Occipital lobe (tissue), 2 donors: ENCODE results near the gene HIGD2B. TPM values are rescaled to one million over a fixed set of nuclear protein-coding genes. Genes with fewer than 3 reads are reported as not detected.
"Not testable (repeated sequence)": the region's sequence is repeated elsewhere in the genome, so short reads cannot be mapped to it uniquely, and the experiment has no call there.

Experiments
- DNase-seq: peaks from one replicate; lab custom pipeline; 2025; lab: John Stamatoyannopoulos, UW
- total RNA-seq: library from RNA; depleted of rRNA; stranded (reverse); fragments of >200 nt; gene quantifications from one replicate; pipeline ENCODE4 v1.2.3, GENCODE V29; 2014

HIGD2B gene
- total RNA-seq, 1 donor from 2014 or later: 0.47 TPM

GRCh38 chr15:72676838-72677237, 9.1 kb downstream of the HIGD2B start:
- no peak for DNase-seq

GRCh38 chr15:72671525-72671924, 14.5 kb downstream of the HIGD2B start:
- no peak for DNase-seq

GRCh38 chr15:72670656-72671352, 15.2 kb downstream of the HIGD2B start:
- DNase-seq: not testable (repeated sequence)

GRCh38 chr15:72669803-72670202, 16.2 kb downstream of the HIGD2B start:
- DNase-seq: not testable (repeated sequence)

GRCh38 chr15:72665706-72666105, 20.3 kb downstream of the HIGD2B start:
- not testable (repeated sequence) for DNase-seq

GRCh38 chr15:72663931-72664330, 22.1 kb downstream of the HIGD2B start:
- not testable (repeated sequence) for DNase-seq

- DNase-seq: not testable (repeated sequence)
Measured at GRCh38 chr15:72661081-72661480, 24.9 kb downstream of the HIGD2B start.

GRCh38 chr15:72656014-72656413, 30.0 kb downstream of the HIGD2B start:
- not testable (repeated sequence) for DNase-seq

- not testable (repeated sequence) for DNase-seq
Measured at GRCh38 chr15:72654397-72654796, 31.6 kb downstream of the HIGD2B start, which contains the start of gene GOLGA6B. Gene GOLGA6B, plus strand, starts transcription at chr15:72654697. Its CDS starts 41 bp downstream, at chr15:72654738.

- DNase-seq: not testable (repeated sequence)
Measured at GRCh38 chr15:72648631-72649253, 37.2 kb downstream of the HIGD2B start.

- DNase-seq: not testable (repeated sequence)
Measured at GRCh38 chr15:72642271-72642670, 43.7 kb downstream of the HIGD2B start.

- not testable (repeated sequence) for DNase-seq
Measured at GRCh38 chr15:72639759-72640483, 46.1 kb downstream of the HIGD2B start.

GRCh38 chr15:72636519-72637282, 49.3 kb downstream of the HIGD2B start:
- not testable (repeated sequence) for DNase-seq

GRCh38 chr15:72629068-72629570, 56.9 kb downstream of the HIGD2B start:
- not testable (repeated sequence) for DNase-seq

GRCh38 chr15:72628249-72629067, 57.5 kb downstream of the HIGD2B start:
- not testable (repeated sequence) for DNase-seq

GRCh38 chr15:72626153-72626552, 59.8 kb downstream of the HIGD2B start:
- DNase-seq: not testable (repeated sequence)
